ENCODE data around the gene TTC27.
"Not testable (repeated sequence)": the region's sequence is repeated elsewhere in the genome, so short reads cannot be mapped to it uniquely, and the experiment has no call there.

The TTC27 gene

GRCh38 chr2:32719430-32719829 lies 91.6 kb downstream of the TTC27 start:
- no peaks in the 10 kb centered on the region for H3K9me3 ChIP-seq (ENCODE audit: control insufficient read depth, insufficient read depth, low read depth, low read length)
- H3K36me3 ChIP-seq (ENCODE audit: control insufficient read depth, insufficient read depth, low read length): no peaks in the 10 kb centered on the region
- H3K4me3 ChIP-seq (ENCODE audit: low read depth, low read length): no peak overlapping the region
- H3K27me3 ChIP-seq (ENCODE audit: control insufficient read depth, insufficient read depth, low read length): no peaks in the 10 kb centered on the region
- H3K4me1 ChIP-seq (ENCODE audit: control insufficient read depth, insufficient read depth, low read length): no peaks in the 10 kb centered on the region
- H3K27ac ChIP-seq (ENCODE audit: low read depth, low read length): no peak overlapping the region
- no peak overlapping the region for H3K9ac ChIP-seq (ENCODE audit: low read length)

GRCh38 chr2:32719933-32720716 lies 92.3 kb downstream of the TTC27 start:
- Histone ChIP-seq H3K9ac (ENCODE audit: low read length) (no peak overlapping the region), H3K9me3 (ENCODE audit: control insufficient read depth, insufficient read depth, low read depth, low read length) (no peaks in the 10 kb centered on the region), H3K27ac (ENCODE audit: low read depth, low read length) (no peak overlapping the region), H3K36me3 (ENCODE audit: control insufficient read depth, insufficient read depth, low read length) (no peaks in the 10 kb centered on the region), H3K4me3 (ENCODE audit: low read depth, low read length) (no peak overlapping the region), H3K27me3 (ENCODE audit: control insufficient read depth, insufficient read depth, low read length) (no peaks in the 10 kb centered on the region), H3K4me1 (ENCODE audit: control insufficient read depth, insufficient read depth, low read length) (no peaks in the 10 kb centered on the region)

- no peak overlapping the region for H3K27ac ChIP-seq (ENCODE audit: low read depth, low read length)
- no peaks in the 10 kb centered on the region for H3K27me3 ChIP-seq (ENCODE audit: control insufficient read depth, insufficient read depth, low read length)
- H3K4me1 ChIP-seq (ENCODE audit: control insufficient read depth, insufficient read depth, low read length): no peaks in the 10 kb centered on the region
- peaks cover 5% of the 10 kb centered on the region for H3K9me3 ChIP-seq (ENCODE audit: control insufficient read depth, insufficient read depth, low read depth, low read length)
- no peak overlapping the region for H3K9ac ChIP-seq (ENCODE audit: low read length)
- no peak overlapping the region for H3K4me3 ChIP-seq (ENCODE audit: low read depth, low read length)
- H3K36me3 ChIP-seq (ENCODE audit: control insufficient read depth, insufficient read depth, low read length): no peaks in the 10 kb centered on the region; the same call in 1 of the 2 replicates
Measured at GRCh38 chr2:32720771-32721170, 92.9 kb downstream of the TTC27 start.

GRCh38 chr2:32721376-32721775 lies 93.5 kb downstream of the TTC27 start:
- no peaks in the 10 kb centered on the region; the same call in 1 of the 2 replicates for H3K36me3 ChIP-seq (ENCODE audit: control insufficient read depth, insufficient read depth, low read length)
- peaks cover 7% of the 10 kb centered on the region for H3K9me3 ChIP-seq (ENCODE audit: control insufficient read depth, insufficient read depth, low read depth, low read length)
- H3K9ac ChIP-seq (ENCODE audit: low read length): no peak overlapping the region
- no peaks in the 10 kb centered on the region for H3K27me3 ChIP-seq (ENCODE audit: control insufficient read depth, insufficient read depth, low read length)
- no peak overlapping the region for H3K27ac ChIP-seq (ENCODE audit: low read depth, low read length)
- H3K4me1 ChIP-seq (ENCODE audit: control insufficient read depth, insufficient read depth, low read length): no peaks in the 10 kb centered on the region
- H3K4me3 ChIP-seq (ENCODE audit: low read depth, low read length): no peak overlapping the region

GRCh38 chr2:32723467-32724079 lies 95.7 kb downstream of the TTC27 start:
- Histone ChIP-seq H3K27ac (ENCODE audit: low read depth, low read length) (no peak overlapping the region), H3K27me3 (ENCODE audit: control insufficient read depth, insufficient read depth, low read length) (no peaks in the 10 kb centered on the region), H3K4me3 (ENCODE audit: low read depth, low read length) (no peak overlapping the region), H3K4me1 (ENCODE audit: control insufficient read depth, insufficient read depth, low read length) (no peaks in the 10 kb centered on the region), H3K9me3 (ENCODE audit: control insufficient read depth, insufficient read depth, low read depth, low read length) (peaks cover 7% of the 10 kb centered on the region), H3K36me3 (ENCODE audit: control insufficient read depth, insufficient read depth, low read length) (no peaks in the 10 kb centered on the region; the same call in 1 of the 2 replicates), H3K9ac (ENCODE audit: low read length) (no peak overlapping the region)

GRCh38 chr2:32726678-32727077 lies 98.8 kb downstream of the TTC27 start:
- H3K4me1 ChIP-seq (ENCODE audit: control insufficient read depth, insufficient read depth, low read length); H3K9ac ChIP-seq (ENCODE audit: low read length); H3K27me3 ChIP-seq (ENCODE audit: control insufficient read depth, insufficient read depth, low read length); H3K4me3 ChIP-seq (ENCODE audit: low read depth, low read length); H3K36me3 ChIP-seq (ENCODE audit: control insufficient read depth, insufficient read depth, low read length); H3K9me3 ChIP-seq (ENCODE audit: control insufficient read depth, insufficient read depth, low read depth, low read length); H3K27ac ChIP-seq (ENCODE audit: low read depth, low read length): not testable (repeated sequence)

GRCh38 chr2:32727157-32727556 lies 99.3 kb downstream of the TTC27 start:
- no peak overlapping the region for H3K4me3 ChIP-seq (ENCODE audit: low read depth, low read length)
- H3K27me3 ChIP-seq (ENCODE audit: control insufficient read depth, insufficient read depth, low read length): no peaks in the 10 kb centered on the region

GRCh38 chr2:32730958-32731357 lies 103.1 kb downstream of the TTC27 start:
- not testable (repeated sequence) for H3K4me1 ChIP-seq (ENCODE audit: control insufficient read depth, insufficient read depth, low read length); H3K9me3 ChIP-seq (ENCODE audit: control insufficient read depth, insufficient read depth, low read depth, low read length); H3K36me3 ChIP-seq (ENCODE audit: control insufficient read depth, insufficient read depth, low read length); H3K27me3 ChIP-seq (ENCODE audit: control insufficient read depth, insufficient read depth, low read length); H3K9ac ChIP-seq (ENCODE audit: low read length); H3K4me3 ChIP-seq (ENCODE audit: low read depth, low read length)
- 0 out of 2 replicates have a peak overlapping the region, but pooled peaks have one; percentile 5 for H3K27ac ChIP-seq (ENCODE audit: low read depth, low read length)

More at GRCh38 chr2:32727157-32727556, 99.3 kb downstream of the TTC27 start:
- no peak overlapping the region for H3K9ac ChIP-seq (ENCODE audit: low read length)
- no peaks in the 10 kb centered on the region; the same call in 1 of the 2 replicates for H3K36me3 ChIP-seq (ENCODE audit: control insufficient read depth, insufficient read depth, low read length)
- H3K4me1 ChIP-seq (ENCODE audit: control insufficient read depth, insufficient read depth, low read length): peaks cover 6% of the 10 kb centered on the region
- no peak overlapping the region for H3K27ac ChIP-seq (ENCODE audit: low read depth, low read length)
- H3K9me3 ChIP-seq (ENCODE audit: control insufficient read depth, insufficient read depth, low read depth, low read length): peaks cover 7% of the 10 kb centered on the region

GRCh38 chr2:32732120-32732519 lies 104.3 kb downstream of the TTC27 start:
- no peaks in the 10 kb centered on the region for H3K36me3 ChIP-seq (ENCODE audit: control insufficient read depth, insufficient read depth, low read length)
- peaks cover 6% of the 10 kb centered on the region for H3K4me1 ChIP-seq (ENCODE audit: control insufficient read depth, insufficient read depth, low read length)
- no peaks in the 10 kb centered on the region for H3K9me3 ChIP-seq (ENCODE audit: control insufficient read depth, insufficient read depth, low read depth, low read length)
- no peak overlapping the region for H3K9ac ChIP-seq (ENCODE audit: low read length)
- H3K27ac ChIP-seq (ENCODE audit: low read depth, low read length): no peak overlapping the region
- H3K27me3 ChIP-seq (ENCODE audit: control insufficient read depth, insufficient read depth, low read length): no peaks in the 10 kb centered on the region
- no peak overlapping the region for H3K4me3 ChIP-seq (ENCODE audit: low read depth, low read length)

- Histone ChIP-seq H3K4me3 (ENCODE audit: low read depth, low read length) (no peak overlapping the region), H3K4me1 (ENCODE audit: control insufficient read depth, insufficient read depth, low read length) (peaks cover 6% of the 10 kb centered on the region)
Measured at GRCh38 chr2:32732912-32733472, 105.1 kb downstream of the TTC27 start.

GRCh38 chr2:32735348-32735747 lies 107.5 kb downstream of the TTC27 start:
- Histone ChIP-seq H3K9ac (ENCODE audit: low read length) (no peak overlapping the region), H3K27me3 (ENCODE audit: control insufficient read depth, insufficient read depth, low read length) (no peaks in the 10 kb centered on the region), H3K4me3 (ENCODE audit: low read depth, low read length) (no peak overlapping the region), H3K9me3 (ENCODE audit: control insufficient read depth, insufficient read depth, low read depth, low read length) (no peaks in the 10 kb centered on the region), H3K36me3 (ENCODE audit: control insufficient read depth, insufficient read depth, low read length) (no peaks in the 10 kb centered on the region), H3K27ac (ENCODE audit: low read depth, low read length) (no peak overlapping the region), H3K4me1 (ENCODE audit: control insufficient read depth, insufficient read depth, low read length) (peaks cover 6% of the 10 kb centered on the region)

More at GRCh38 chr2:32732912-32733472, 105.1 kb downstream of the TTC27 start:
- Histone ChIP-seq H3K27me3 (ENCODE audit: control insufficient read depth, insufficient read depth, low read length) (no peaks in the 10 kb centered on the region), H3K9ac (ENCODE audit: low read length) (no peak overlapping the region), H3K9me3 (ENCODE audit: control insufficient read depth, insufficient read depth, low read depth, low read length) (no peaks in the 10 kb centered on the region), H3K36me3 (ENCODE audit: control insufficient read depth, insufficient read depth, low read length) (no peaks in the 10 kb centered on the region), H3K27ac (ENCODE audit: low read depth, low read length) (no peak overlapping the region)

Measured in HUES6 (cell line).